ENCODE measurements around the gene ZDHHC14. TPM values are rescaled to one million over a fixed set of nuclear protein-coding genes. Genes with fewer than 3 reads are reported as not detected.

Gene ZDHHC14
- total RNA-seq, 1 donor from 2014 or later: 6.5 TPM

GRCh38 chr6:157721830-157722229, 340.8 kb downstream of the ZDHHC14 start:
- no peak for DNase-seq

GRCh38 chr6:157723376-157723775, 342.4 kb downstream of the ZDHHC14 start:
- DNase-seq: no peak

GRCh38 chr6:157724138-157724820, 343.3 kb downstream of the ZDHHC14 start:
- no peak for DNase-seq

- DNase-seq: peak; percentile 40
Measured at GRCh38 chr6:157724960-157725741, 344.2 kb downstream of the ZDHHC14 start.

- DNase-seq: no peak
Measured at GRCh38 chr6:157725836-157726235, 344.8 kb downstream of the ZDHHC14 start.

GRCh38 chr6:157726892-157727628, 346.1 kb downstream of the ZDHHC14 start:
- DNase-seq: no peak

Small RNA genes lying within 50 kb of the gene (small RNA-seq; reads per million reads assigned to genes)
- gene MIR3692 (ENCODE audit: low replicate concordance): not detected

Other genes starting within 250 kb of the ZDHHC14 start
- gene TMEM242, start 57.7 kb upstream of the ZDHHC14 start, total RNA-seq: 8.2 TPM

All from tongue (tissue), 3 donors.